SK-N-DZ (cell line): ENCODE data around the gene PCID2.

Experiments
- DNase-seq: peaks from one replicate; pipeline ENCODE4 v3.0.0-alpha.2; 2015; ENCODE audit warnings: low spot score

The PCID2 gene

GRCh38 chr13:113150550-113151365, 57.7 kb downstream of the PCID2 start:
- no peak for DNase-seq

GRCh38 chr13:113149711-113150549, 58.5 kb downstream of the PCID2 start:
- DNase-seq: no peak

- no peak for DNase-seq
Observed at GRCh38 chr13:113148940-113149503, 59.4 kb downstream of the PCID2 start.

GRCh38 chr13:113148407-113148806, 60.1 kb downstream of the PCID2 start:
- DNase-seq: no peak

GRCh38 chr13:113147206-113147605, 61.3 kb downstream of the PCID2 start:
- DNase-seq: no peak

GRCh38 chr13:113146750-113147149, 61.7 kb downstream of the PCID2 start:
- DNase-seq: no peak

- no peak for DNase-seq
Observed at GRCh38 chr13:113145911-113146598, 62.4 kb downstream of the PCID2 start.

GRCh38 chr13:113145496-113145895, 63.0 kb downstream of the PCID2 start:
- DNase-seq: no peak

GRCh38 chr13:113144255-113144629, 64.2 kb downstream of the PCID2 start:
- DNase-seq: no peak

GRCh38 chr13:113143466-113144254, 64.8 kb downstream of the PCID2 start:
- no peak for DNase-seq

GRCh38 chr13:113142876-113143275, 65.6 kb downstream of the PCID2 start:
- DNase-seq: no peak

GRCh38 chr13:113141601-113141970, 66.9 kb downstream of the PCID2 start:
- DNase-seq: no peak

- DNase-seq: no peak
Observed at GRCh38 chr13:113140677-113141600, 67.5 kb downstream of the PCID2 start.

GRCh38 chr13:113139577-113139976, 68.9 kb downstream of the PCID2 start:
- no peak for DNase-seq

- DNase-seq: no peak
Observed at GRCh38 chr13:113138792-113139551, 69.5 kb downstream of the PCID2 start.

- no peak for DNase-seq
Observed at GRCh38 chr13:113137691-113138298, 70.7 kb downstream of the PCID2 start.

- DNase-seq: no peak
Observed at GRCh38 chr13:113135281-113135760, 73.1 kb downstream of the PCID2 start.

- no peak for DNase-seq
Observed at GRCh38 chr13:113129921-113130750, 78.3 kb downstream of the PCID2 start.
